Measurements from ENCODE around the gene TPPP2. TPM values are rescaled to one million over a fixed set of nuclear protein-coding genes. Genes with fewer than 3 reads are reported as not detected.

TPPP2 gene
- total RNA-seq, 1 donor from 2014 or later = not detected

DNA sequence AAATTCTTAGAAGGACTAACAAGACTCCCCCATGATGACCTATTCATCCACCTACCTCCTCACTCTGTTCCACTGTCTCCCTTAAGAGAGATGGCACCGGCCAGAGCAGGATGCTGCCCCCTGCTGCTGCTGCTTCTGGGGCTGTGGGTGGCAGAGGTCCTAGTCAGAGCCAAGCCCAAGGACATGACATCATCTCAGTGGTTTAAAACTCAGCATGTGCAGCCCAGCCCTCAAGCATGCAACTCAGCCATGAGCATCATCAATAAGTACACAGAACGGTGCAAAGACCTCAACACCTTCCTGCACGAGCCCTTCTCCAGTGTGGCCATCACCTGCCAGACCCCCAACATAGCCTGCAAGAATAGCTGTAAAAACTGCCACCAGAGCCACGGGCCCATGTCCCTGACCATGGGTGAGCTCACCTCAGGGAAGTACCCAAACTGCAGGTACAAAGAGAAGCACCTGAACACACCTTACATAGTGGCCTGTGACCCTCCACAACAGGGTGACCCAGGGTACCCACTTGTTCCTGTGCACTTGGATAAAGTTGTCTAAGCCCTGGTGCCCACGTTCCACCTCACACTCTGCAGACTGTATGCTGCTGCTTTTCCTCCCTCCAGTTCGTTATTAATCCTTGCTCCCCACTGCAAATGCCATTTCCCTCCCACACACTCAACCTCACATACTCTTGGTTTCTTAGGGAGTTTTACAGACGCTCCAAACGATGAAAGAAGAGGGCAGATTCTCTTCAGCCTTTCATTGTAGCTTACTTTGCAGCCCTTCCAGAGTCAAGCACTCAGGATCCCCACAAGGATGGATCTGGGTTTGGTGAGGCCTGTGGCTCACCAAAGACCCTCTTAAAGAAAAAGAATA, 28.0 kb downstream of the TPPP2 start, which contains the start of gene RNASE8:
Gene RNASE8, plus strand, starts transcription at position 20 of the 873 bp plus-strand sequence. Its CDS starts 71 bp downstream, at position 91.
- Histone ChIP-seq H3K4me1 (no peaks in the 10 kb centered on the region), H3K27me3 (no peaks in the 10 kb centered on the region), H3K9me3 (no peaks in the 10 kb centered on the region), H3K27ac (no peak within 1 kb of the TSS), H3K36me3 (no peaks in the 10 kb centered on the region), H3K4me3 (no peak within 1 kb of the TSS)
- intact Hi-C loops (cut with DNase I) = no loop called here
- TF ChIP-seq, protein P1, sequence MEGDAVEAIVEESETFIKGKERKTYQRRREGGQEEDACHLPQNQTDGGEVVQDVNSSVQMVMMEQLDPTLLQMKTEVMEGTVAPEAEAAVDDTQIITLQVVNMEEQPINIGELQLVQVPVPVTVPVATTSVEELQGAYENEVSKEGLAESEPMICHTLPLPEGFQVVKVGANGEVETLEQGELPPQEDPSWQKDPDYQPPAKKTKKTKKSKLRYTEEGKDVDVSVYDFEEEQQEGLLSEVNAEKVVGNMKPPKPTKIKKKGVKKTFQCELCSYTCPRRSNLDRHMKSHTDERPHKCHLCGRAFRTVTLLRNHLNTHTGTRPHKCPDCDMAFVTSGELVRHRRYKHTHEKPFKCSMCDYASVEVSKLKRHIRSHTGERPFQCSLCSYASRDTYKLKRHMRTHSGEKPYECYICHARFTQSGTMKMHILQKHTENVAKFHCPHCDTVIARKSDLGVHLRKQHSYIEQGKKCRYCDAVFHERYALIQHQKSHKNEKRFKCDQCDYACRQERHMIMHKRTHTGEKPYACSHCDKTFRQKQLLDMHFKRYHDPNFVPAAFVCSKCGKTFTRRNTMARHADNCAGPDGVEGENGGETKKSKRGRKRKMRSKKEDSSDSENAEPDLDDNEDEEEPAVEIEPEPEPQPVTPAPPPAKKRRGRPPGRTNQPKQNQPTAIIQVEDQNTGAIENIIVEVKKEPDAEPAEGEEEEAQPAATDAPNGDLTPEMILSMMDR (IDR thresholded peaks at IDR 0.05) = no peak
- DNase-seq (ENCODE audit: low spot score in 2 of 2) = no peak

DNA sequence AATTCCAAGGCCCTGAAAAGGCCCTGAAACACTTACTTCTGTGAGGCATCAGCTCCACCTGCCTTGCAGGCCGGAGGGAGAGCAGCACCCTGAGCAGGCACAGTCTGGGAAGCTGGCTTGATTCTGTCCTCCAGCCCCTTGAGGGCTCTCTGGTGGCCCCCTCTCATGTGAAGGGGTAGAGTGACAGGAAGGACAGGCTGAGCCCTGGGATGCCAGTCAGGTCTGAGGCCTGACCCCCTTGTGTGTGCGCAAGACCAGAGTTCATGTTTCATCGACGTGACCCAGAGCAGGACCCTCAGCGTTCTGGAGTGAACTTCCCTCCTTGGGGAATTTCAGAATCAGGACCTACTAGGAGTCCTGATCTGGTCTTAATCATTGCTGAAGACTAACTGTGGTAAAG, 28.9 kb downstream of the TPPP2 start:
- TF ChIP-seq, protein P1 (IDR thresholded peaks at IDR 0.05) = no peak
- no peaks in the 10 kb centered on the region for H3K9me3 ChIP-seq
- H3K36me3 ChIP-seq = no peaks in the 10 kb centered on the region
- H3K27ac ChIP-seq = no peak overlapping the region
- intact Hi-C loops (cut with DNase I) = no loop called here
- no peak overlapping the region for H3K4me3 ChIP-seq
- no peaks in the 10 kb centered on the region for H3K4me1 ChIP-seq
- no peaks in the 10 kb centered on the region for H3K27me3 ChIP-seq
- no peak for DNase-seq (ENCODE audit: low spot score in 2 of 2)

DNA sequence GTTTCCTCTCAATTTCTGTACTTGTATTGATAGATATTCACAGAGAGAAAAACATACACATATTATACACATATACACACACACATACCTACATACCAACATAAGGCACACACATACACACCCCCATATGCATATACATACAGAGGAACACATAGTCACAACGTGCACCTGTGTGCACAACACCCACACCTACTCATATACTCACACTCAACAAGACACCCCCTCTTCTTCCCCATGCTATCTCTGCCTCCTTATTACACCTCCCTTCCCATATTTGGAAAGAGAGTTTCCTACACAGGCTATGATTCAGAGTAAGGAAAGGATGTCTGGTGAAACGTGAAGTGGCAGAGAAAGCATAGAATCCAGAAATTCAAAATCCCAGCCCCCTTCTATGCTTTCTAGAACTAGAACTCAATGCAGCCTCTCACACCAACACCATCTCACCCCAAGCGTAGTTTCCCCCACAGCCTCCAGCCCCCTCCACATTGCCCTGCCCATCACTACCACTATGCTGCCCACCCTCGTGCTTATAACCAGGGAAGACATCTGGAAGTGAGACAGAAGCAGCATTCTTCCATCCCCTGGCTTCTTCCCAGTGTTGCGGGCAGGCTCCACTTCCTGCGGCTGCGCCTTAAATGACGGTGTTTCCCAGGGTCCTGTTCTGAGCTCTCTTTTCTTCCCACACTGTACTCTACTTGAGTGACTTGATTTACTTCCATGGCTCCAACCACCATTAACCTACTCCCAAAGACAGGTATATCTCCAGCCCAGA, 30.0 kb downstream of the TPPP2 start:
- no peak overlapping the region for H3K4me3 ChIP-seq
- no peak overlapping the region for H3K27ac ChIP-seq
- intact Hi-C loops (cut with DNase I) = no loop called here

DNA sequence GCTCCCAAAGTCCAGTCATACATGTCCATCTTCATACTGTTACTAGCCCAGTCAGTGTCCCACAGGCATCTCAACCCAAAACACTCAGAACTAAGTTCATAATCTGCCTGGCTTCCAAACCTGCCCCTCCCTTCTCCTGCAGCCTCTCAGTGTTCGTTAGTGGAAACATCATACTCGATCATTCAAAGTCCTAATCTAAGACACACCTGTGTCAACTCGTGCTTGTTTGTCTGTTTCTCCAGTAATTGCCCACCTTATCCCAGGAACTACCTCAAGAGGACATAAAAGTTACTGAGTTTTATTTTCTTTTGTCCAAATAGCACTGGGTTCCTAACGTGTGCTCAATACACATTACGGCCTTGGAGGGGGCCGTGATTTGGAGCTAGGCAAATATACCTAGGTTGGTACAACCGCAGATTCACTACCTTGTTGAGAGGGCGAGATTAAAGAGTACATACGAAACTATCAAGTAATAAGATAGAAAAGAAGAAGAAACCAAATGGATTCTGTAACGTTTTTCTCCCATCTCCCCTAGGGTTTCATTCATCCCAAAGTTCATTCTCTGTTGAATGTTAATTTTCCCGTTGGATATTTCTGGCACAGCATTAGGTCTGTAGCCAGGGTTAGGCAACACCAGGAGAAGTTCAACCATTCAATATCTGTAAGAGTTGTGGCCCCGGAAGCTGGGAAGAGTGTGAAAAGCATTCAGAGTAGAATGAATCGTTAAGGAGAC, 30.8 kb downstream of the TPPP2 start:
- H3K36me3 ChIP-seq = no peaks in the 10 kb centered on the region
- H3K27me3 ChIP-seq = no peaks in the 10 kb centered on the region
- H3K4me3 ChIP-seq = no peak overlapping the region
- intact Hi-C loops (cut with DNase I) = no loop called here
- H3K9me3 ChIP-seq = no peaks in the 10 kb centered on the region
- no peaks in the 10 kb centered on the region for H3K4me1 ChIP-seq
- TF ChIP-seq, protein P1 (IDR thresholded peaks at IDR 0.05) = no peak
- no peak for DNase-seq (ENCODE audit: low spot score in 2 of 2)
- no peak overlapping the region for H3K27ac ChIP-seq

More for the DNA sequence above, 30.0 kb downstream of the TPPP2 start:
- Histone ChIP-seq H3K4me1 (no peaks in the 10 kb centered on the region), H3K9me3 (no peaks in the 10 kb centered on the region), H3K27me3 (no peaks in the 10 kb centered on the region), H3K36me3 (no peaks in the 10 kb centered on the region)
- DNase-seq (ENCODE audit: low spot score in 2 of 2) = no peak
- TF ChIP-seq, protein P1 (IDR thresholded peaks at IDR 0.05) = no peak

DNA sequence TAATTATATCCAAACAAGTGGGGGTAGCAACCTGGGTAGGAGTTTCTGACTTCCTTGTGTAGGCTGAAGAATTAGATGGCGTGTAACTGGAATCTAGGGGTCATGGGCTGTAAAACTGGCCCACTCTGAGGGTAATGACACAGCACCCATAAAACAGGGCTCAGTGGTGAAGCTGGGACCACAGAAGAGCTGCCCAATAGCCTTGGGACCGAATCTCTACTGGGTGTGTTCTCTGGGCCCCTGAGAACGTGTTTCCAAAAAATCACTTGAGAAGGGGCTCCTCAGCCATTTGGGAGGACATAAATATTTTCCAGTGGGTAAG, 31.3 kb downstream of the TPPP2 start:
- intact Hi-C loops (cut with DNase I) = no loop called here
- DNase-seq (ENCODE audit: low spot score in 2 of 2) = no peak
- H3K9me3 ChIP-seq = no peaks in the 10 kb centered on the region
- no peaks in the 10 kb centered on the region for H3K4me1 ChIP-seq
- H3K4me3 ChIP-seq = no peak overlapping the region
- H3K27ac ChIP-seq = no peak overlapping the region
- no peaks in the 10 kb centered on the region for H3K27me3 ChIP-seq
- TF ChIP-seq, protein P1 (IDR thresholded peaks at IDR 0.05) = no peak
- H3K36me3 ChIP-seq = no peaks in the 10 kb centered on the region

Data from ascending aorta (tissue), 2 donors.